Karpas-422 (cell line): ENCODE measurements around the gene HSBP1L1. TPM values are rescaled to one million over a fixed set of nuclear protein-coding genes. Genes with fewer than 3 reads are reported as not detected.

Experiments
- DNase-seq: peaks from one replicate; pipeline ENCODE4 v3.0.0-alpha.2; 2015
- H2AFZ ChIP-seq: fragments of 200-600 bp; sonication (generic); 2 replicates; pipeline ENCODE4 v1.6.1; 2014; ENCODE audit warnings: antibody characterized with exemption, low read length, mixed read lengths
- H3K27ac ChIP-seq: fragments of 200-600 bp; sonication (generic); 2 replicates; pipeline ENCODE4 v1.5.1; 2014; ENCODE audit warnings: mild to moderate bottlenecking, low read length, moderate library complexity
- H3K27me3 ChIP-seq: fragments of 200-600 bp; sonication (generic); 2 replicates; pipeline ENCODE4 v1.6.1; 2014; ENCODE audit warnings: low read length, mixed read lengths
- H3K36me3 ChIP-seq: fragments of 200-600 bp; sonication (generic); 2 replicates; pipeline ENCODE4 v1.6.1; 2014; ENCODE audit warnings: low read length, mixed read lengths; ENCODE audit not compliant: insufficient read depth
- H3K4me1 ChIP-seq: fragments of 200-600 bp; sonication (generic); 2 replicates; pipeline ENCODE4 v1.6.1; 2014; ENCODE audit warnings: mild to moderate bottlenecking, low read length, mixed read lengths
- H3K4me2 ChIP-seq: fragments of 200-600 bp; sonication (generic); 2 replicates; pipeline ENCODE4 v1.6.1; 2014; ENCODE audit warnings: low read length, low read depth, mild to moderate bottlenecking; ENCODE audit not compliant: poor library complexity, severe bottlenecking
- H3K4me3 ChIP-seq: fragments of 200-600 bp; sonication (generic); 2 replicates; pipeline ENCODE4 v1.5.1; 2014; ENCODE audit warnings: mild to moderate bottlenecking, antibody characterized with exemption, low read length, mixed read lengths
- H3K79me2 ChIP-seq: fragments of 200-600 bp; sonication (generic); 2 replicates; pipeline ENCODE4 v1.6.1; 2014; ENCODE audit warnings: mild to moderate bottlenecking, low read length, mixed read lengths
- H3K9ac ChIP-seq: fragments of 200-600 bp; sonication (generic); 2 replicates; pipeline ENCODE4 v1.6.0; 2014; ENCODE audit warnings: low read length
- H3K9me2 ChIP-seq: fragments of 200-600 bp; sonication (generic), shearing (Covaris generic); replicated peaks from 2 replicates; pipeline ENCODE4 v1.6.0; 2014; ENCODE audit warnings: mild to moderate bottlenecking, low read length, moderate library complexity; ENCODE audit not compliant: insufficient read depth
- H3K9me3 ChIP-seq: fragments of 300-700, 200-600 bp; sonication (generic); 2 replicates; pipeline ENCODE4 v1.6.1; 2014; ENCODE audit warnings: low read length, mixed read lengths
- H4K20me1 ChIP-seq: fragments of 200-600 bp; sonication (generic); 2 replicates; pipeline ENCODE4 v1.6.1; 2014; ENCODE audit warnings: mild to moderate bottlenecking, antibody characterized with exemption, low read length, low read depth; ENCODE audit not compliant: insufficient read depth
- total RNA-seq: library from RNA; depleted of rRNA; stranded (reverse); fragments of >200 nt; shearing (Covaris generic); gene quantifications from 2 replicates; pipeline ENCODE4 v1.2.3, GENCODE V29; 2014; ENCODE audit warnings: low replicate concordance

The HSBP1L1 gene
- total RNA-seq, 1 experiment from 2014 or later: 11.4 TPM

- no peaks in the 10 kb centered on the region for H3K27me3 ChIP-seq
- H2AFZ ChIP-seq: no peak overlapping the region
- no peaks in the 10 kb centered on the region for H3K4me1 ChIP-seq
- peaks cover 97% of the 10 kb centered on the region for H3K79me2 ChIP-seq
- no peak overlapping the region for H3K9ac ChIP-seq
- no peak overlapping the region for H3K4me2 ChIP-seq
- peaks cover 27% of the 10 kb centered on the region for H3K9me3 ChIP-seq
- no peaks in the 10 kb centered on the region for H4K20me1 ChIP-seq
- H3K27ac ChIP-seq: no peak overlapping the region
- no peaks in the 10 kb centered on the region for H3K9me2 ChIP-seq
- H3K36me3 ChIP-seq: peaks cover 89% of the 10 kb centered on the region
- DNase-seq: no peak
- no peak overlapping the region for H3K4me3 ChIP-seq
Measured at GRCh38 chr18:79935499-79935898, 28.9 kb upstream of the HSBP1L1 start.

- DNase-seq: no peak
Measured at GRCh38 chr18:79935925-79936324, 28.5 kb upstream of the HSBP1L1 start.

GRCh38 chr18:79936641-79937040 is 27.8 kb upstream of the HSBP1L1 start:
- no peak overlapping the region for H2AFZ ChIP-seq
- H3K4me2 ChIP-seq: no peak overlapping the region
- H3K4me1 ChIP-seq: no peaks in the 10 kb centered on the region
- no peak overlapping the region for H3K4me3 ChIP-seq
- H3K9ac ChIP-seq: no peak overlapping the region
- H3K27ac ChIP-seq: no peak overlapping the region
- peaks cover 91% of the 10 kb centered on the region for H3K36me3 ChIP-seq
- peaks cover 98% of the 10 kb centered on the region for H3K79me2 ChIP-seq
- no peaks in the 10 kb centered on the region for H4K20me1 ChIP-seq
- no peaks in the 10 kb centered on the region for H3K27me3 ChIP-seq
- H3K9me3 ChIP-seq: peaks cover 19% of the 10 kb centered on the region
- no peaks in the 10 kb centered on the region for H3K9me2 ChIP-seq
- DNase-seq: no peak

More at GRCh38 chr18:79935925-79936324, 28.5 kb upstream of the HSBP1L1 start:
- Histone ChIP-seq H3K4me1 (no peaks in the 10 kb centered on the region), H3K36me3 (peaks cover 90% of the 10 kb centered on the region), H3K9ac (no peak overlapping the region), H3K4me3 (no peak overlapping the region), H4K20me1 (no peaks in the 10 kb centered on the region), H3K4me2 (no peak overlapping the region), H2AFZ (no peak overlapping the region), H3K27me3 (no peaks in the 10 kb centered on the region), H3K79me2 (peaks cover 98% of the 10 kb centered on the region), H3K9me3 (peaks cover 25% of the 10 kb centered on the region), H3K9me2 (no peaks in the 10 kb centered on the region), H3K27ac (no peak overlapping the region)

GRCh38 chr18:79937103-79937860 is 27.2 kb upstream of the HSBP1L1 start:
- H4K20me1 ChIP-seq: no peaks in the 10 kb centered on the region
- no peak for DNase-seq
- H3K4me3 ChIP-seq: no peak overlapping the region
- H3K36me3 ChIP-seq: peaks cover 91% of the 10 kb centered on the region
- no peak overlapping the region for H3K4me2 ChIP-seq
- no peak overlapping the region for H3K9ac ChIP-seq
- peaks cover 15% of the 10 kb centered on the region for H3K9me3 ChIP-seq
- H3K27me3 ChIP-seq: no peaks in the 10 kb centered on the region
- H3K9me2 ChIP-seq: no peaks in the 10 kb centered on the region
- peaks cover 98% of the 10 kb centered on the region for H3K79me2 ChIP-seq
- H3K27ac ChIP-seq: no peak overlapping the region
- H2AFZ ChIP-seq: no peak overlapping the region
- H3K4me1 ChIP-seq: no peaks in the 10 kb centered on the region

- peaks cover 6% of the 10 kb centered on the region for H3K9me3 ChIP-seq
- DNase-seq: no peak
- H3K27ac ChIP-seq: no peak overlapping the region
- no peak overlapping the region for H3K9ac ChIP-seq
- H3K9me2 ChIP-seq: no peaks in the 10 kb centered on the region
- H3K4me2 ChIP-seq: no peak overlapping the region
- H2AFZ ChIP-seq: no peak overlapping the region
- H3K79me2 ChIP-seq: peaks cover 98% of the 10 kb centered on the region
- no peaks in the 10 kb centered on the region for H4K20me1 ChIP-seq
- no peaks in the 10 kb centered on the region for H3K4me1 ChIP-seq
- no peaks in the 10 kb centered on the region for H3K27me3 ChIP-seq
- H3K4me3 ChIP-seq: no peak overlapping the region
- H3K36me3 ChIP-seq: peaks cover 91% of the 10 kb centered on the region
Measured at GRCh38 chr18:79938196-79938595, 26.2 kb upstream of the HSBP1L1 start.

GRCh38 chr18:79939096-79939495 is 25.3 kb upstream of the HSBP1L1 start:
- H3K4me2 ChIP-seq: no peak overlapping the region
- no peaks in the 10 kb centered on the region for H3K27me3 ChIP-seq
- H3K9me2 ChIP-seq: no peaks in the 10 kb centered on the region
- no peak for DNase-seq
- peaks cover 97% of the 10 kb centered on the region for H3K79me2 ChIP-seq
- H3K9ac ChIP-seq: no peak overlapping the region
- no peak overlapping the region for H2AFZ ChIP-seq
- peaks cover 82% of the 10 kb centered on the region for H3K36me3 ChIP-seq
- H3K4me1 ChIP-seq: no peaks in the 10 kb centered on the region
- H3K9me3 ChIP-seq: no peaks in the 10 kb centered on the region; the same call in 1 of the 2 replicates
- H3K27ac ChIP-seq: no peak overlapping the region
- H4K20me1 ChIP-seq: no peaks in the 10 kb centered on the region
- H3K4me3 ChIP-seq: no peak overlapping the region

GRCh38 chr18:79940126-79940813 is 24.2 kb upstream of the HSBP1L1 start:
- Histone ChIP-seq H3K36me3 (peaks cover 71% of the 10 kb centered on the region), H3K27ac (no peak overlapping the region), H3K9ac (no peak overlapping the region), H3K27me3 (no peaks in the 10 kb centered on the region), H3K4me3 (no peak overlapping the region), H2AFZ (no peak overlapping the region), H3K4me1 (peaks cover under 1% of the 10 kb centered on the region; the same call in 1 of the 2 replicates), H4K20me1 (peaks cover 9% of the 10 kb centered on the region), H3K79me2 (peaks cover 98% of the 10 kb centered on the region), H3K9me3 (no peaks in the 10 kb centered on the region; the same call in 1 of the 2 replicates), H3K4me2 (no peak overlapping the region), H3K9me2 (no peaks in the 10 kb centered on the region)
- no peak for DNase-seq

- peaks cover 65% of the 10 kb centered on the region for H3K36me3 ChIP-seq
- no peak for DNase-seq
Measured at GRCh38 chr18:79940814-79941472, 23.5 kb upstream of the HSBP1L1 start.

More at GRCh38 chr18:79940814-79941472, 23.5 kb upstream of the HSBP1L1 start:
- H4K20me1 ChIP-seq: peaks cover 11% of the 10 kb centered on the region
- H2AFZ ChIP-seq: no peak overlapping the region
- H3K4me3 ChIP-seq: no peak overlapping the region
- H3K4me2 ChIP-seq: no peak overlapping the region
- peaks cover 98% of the 10 kb centered on the region for H3K79me2 ChIP-seq
- H3K27ac ChIP-seq: no peak overlapping the region
- no peaks in the 10 kb centered on the region for H3K27me3 ChIP-seq
- H3K4me1 ChIP-seq: peaks cover 7% of the 10 kb centered on the region
- no peak overlapping the region for H3K9ac ChIP-seq
- no peaks in the 10 kb centered on the region for H3K9me2 ChIP-seq
- no peaks in the 10 kb centered on the region for H3K9me3 ChIP-seq
